ENCODE data around the gene PPTC7. TPM values are rescaled to one million over a fixed set of nuclear protein-coding genes. Genes with fewer than 3 reads are reported as not detected.
A peak's percentile ranks its signal among the peaks of the same experiment; 100 is the strongest.

The PPTC7 gene
- total RNA-seq, 3 donors from 2014 or later (not counting 1 experiment from before 2014, with no cell fraction given): 44.0 to 52.7 (median 48.0) TPM

GRCh38 chr12:110533607-110534006 lies 49.5 kb downstream of the PPTC7 start:
- Histone ChIP-seq H3K27me3 (ENCODE audit: control insufficient read depth, insufficient read depth, low read length) (no peaks in the 10 kb centered on the region), H3K4me3 (ENCODE audit: low read length) (no peak overlapping the region), H3K4me1 (ENCODE audit: control insufficient read depth, insufficient read depth, low read length) (no peaks in the 10 kb centered on the region), H3K36me3 (ENCODE audit: control insufficient read depth, insufficient read depth, low read length) (peaks cover 33% of the 10 kb centered on the region), H3K9me3 (ENCODE audit: control insufficient read depth, insufficient read depth, low read length) (no peaks in the 10 kb centered on the region), H3K27ac (ENCODE audit: low read length) (no peak overlapping the region)
- H3K4me1 Mint-ChIP-seq: peaks cover under 1 to 5% of the 10 kb centered on the region in 2 donors
- no peaks in the 10 kb centered on the region for H3K27me3 Mint-ChIP-seq (ENCODE audit: low read depth in 2 of 2)
- intact Hi-C loops (cut with micrococcal nuclease): no loop called here
- no peaks in the 10 kb centered on the region for H3K36me3 Mint-ChIP-seq
- TF ChIP-seq CTCF (IDR thresholded peaks at IDR 0.05): no peak
- ATAC-seq: no peak
- H3K9me3 Mint-ChIP-seq: no peaks in the 10 kb centered on the region
- 86% methylated on average over 5 of the region's 6 CpGs for WGBS (ENCODE audit: insufficient coverage)
- no peak for DNase-seq
- no peak overlapping the region for H3K4me3 Mint-ChIP-seq
- no peak overlapping the region for H3K27ac Mint-ChIP-seq

- Mint-ChIP-seq H3K4me1 (peaks cover 0 to 14% of the 10 kb centered on the region in 2 donors), H3K4me3 (no peak overlapping the region), H3K27me3 (ENCODE audit: low read depth in 2 of 2) (no peaks in the 10 kb centered on the region), H3K9me3 (no peaks in the 10 kb centered on the region), H3K36me3 (no peaks in the 10 kb centered on the region), H3K27ac (no peak overlapping the region)
- no peak for DNase-seq
- intact Hi-C loops (cut with micrococcal nuclease): no loop called here
- no peak for ATAC-seq
- Histone ChIP-seq H3K4me1 (ENCODE audit: control insufficient read depth, insufficient read depth, low read length) (no peaks in the 10 kb centered on the region), H3K9me3 (ENCODE audit: control insufficient read depth, insufficient read depth, low read length) (no peaks in the 10 kb centered on the region), H3K36me3 (ENCODE audit: control insufficient read depth, insufficient read depth, low read length) (peaks cover 24% of the 10 kb centered on the region), H3K27me3 (ENCODE audit: control insufficient read depth, insufficient read depth, low read length) (no peaks in the 10 kb centered on the region), H3K27ac (ENCODE audit: low read length) (no peak overlapping the region), H3K4me3 (ENCODE audit: low read length) (no peak overlapping the region)
- no peak for TF ChIP-seq CTCF (IDR thresholded peaks at IDR 0.05)
- WGBS (ENCODE audit: insufficient coverage): 100% methylated on average over 3 of the region's 3 CpGs
Observed at GRCh38 chr12:110532644-110533043, 50.5 kb downstream of the PPTC7 start.

GRCh38 chr12:110531741-110532333 lies 51.3 kb downstream of the PPTC7 start:
- Histone ChIP-seq H3K9me3 (ENCODE audit: control insufficient read depth, insufficient read depth, low read length) (no peaks in the 10 kb centered on the region), H3K4me3 (ENCODE audit: low read length) (no peak overlapping the region), H3K27me3 (ENCODE audit: control insufficient read depth, insufficient read depth, low read length) (no peaks in the 10 kb centered on the region), H3K4me1 (ENCODE audit: control insufficient read depth, insufficient read depth, low read length) (no peaks in the 10 kb centered on the region), H3K27ac (ENCODE audit: low read length) (no peak overlapping the region), H3K36me3 (ENCODE audit: control insufficient read depth, insufficient read depth, low read length) (peaks cover 18% of the 10 kb centered on the region)
- H3K27me3 Mint-ChIP-seq (ENCODE audit: low read depth in 2 of 2): no peaks in the 10 kb centered on the region
- 89% methylated on average over 1 of the region's 2 CpGs for WGBS (ENCODE audit: insufficient coverage)
- DNase-seq (no peak), ATAC-seq (no peak)
- peaks cover 0 to 14% of the 10 kb centered on the region in 2 donors for H3K4me1 Mint-ChIP-seq
- no peak overlapping the region for H3K4me3 Mint-ChIP-seq
- H3K36me3 Mint-ChIP-seq: no peaks in the 10 kb centered on the region
- TF ChIP-seq CTCF (IDR thresholded peaks at IDR 0.05): no peak
- intact Hi-C loops (cut with micrococcal nuclease): no loop called here
- H3K27ac Mint-ChIP-seq: peak overlapping the region in 1 of 2 donors; percentile 27
- H3K9me3 Mint-ChIP-seq: no peaks in the 10 kb centered on the region

GRCh38 chr12:110530511-110530910 lies 52.6 kb downstream of the PPTC7 start:
- DNase-seq (no peak), ATAC-seq (no peak)
- H3K9me3 Mint-ChIP-seq: no peaks in the 10 kb centered on the region
- no peak overlapping the region for H3K27ac ChIP-seq (ENCODE audit: low read length)
- H3K4me3 ChIP-seq (ENCODE audit: low read length): no peak overlapping the region
- H3K4me1 Mint-ChIP-seq: peaks cover 0 to 14% of the 10 kb centered on the region in 2 donors
- H3K4me1 ChIP-seq (ENCODE audit: control insufficient read depth, insufficient read depth, low read length): no peaks in the 10 kb centered on the region
- 100% methylated on average over 1 of the region's 2 CpGs for WGBS (ENCODE audit: insufficient coverage)
- no peaks in the 10 kb centered on the region for H3K27me3 ChIP-seq (ENCODE audit: control insufficient read depth, insufficient read depth, low read length)
- peak overlapping the region in 1 of 2 donors; percentile 48 for H3K27ac Mint-ChIP-seq
- no peaks in the 10 kb centered on the region for H3K27me3 Mint-ChIP-seq (ENCODE audit: low read depth in 2 of 2)
- H3K4me3 Mint-ChIP-seq: no peak overlapping the region
- TF ChIP-seq CTCF (IDR thresholded peaks at IDR 0.05): no peak
- no peaks in the 10 kb centered on the region for H3K36me3 Mint-ChIP-seq
- no peaks in the 10 kb centered on the region for H3K9me3 ChIP-seq (ENCODE audit: control insufficient read depth, insufficient read depth, low read length)
- H3K36me3 ChIP-seq (ENCODE audit: control insufficient read depth, insufficient read depth, low read length): peaks cover 5% of the 10 kb centered on the region
- intact Hi-C loops (cut with micrococcal nuclease): no loop called here
